Renal cortical epithelial cell (primary cell): ENCODE results near the gene TTC23L. TPM values are rescaled to one million over a fixed set of nuclear protein-coding genes. Genes with fewer than 3 reads are reported as not detected.

Experiments used
- DNase-seq: peaks from one replicate; pipeline ENCODE4 v3.0.0-alpha.2; 2011; ENCODE audit warnings: low read depth
- total RNA-seq: library from RNA; depleted of rRNA; stranded (reverse); fragments of >200 nt; gene quantifications from 2 replicates; pipeline ENCODE4 v1.2.3, GENCODE V29; 2014

TTC23L gene
- total RNA-seq, 1 donor from 2014 or later = 0.65 TPM

DNA sequence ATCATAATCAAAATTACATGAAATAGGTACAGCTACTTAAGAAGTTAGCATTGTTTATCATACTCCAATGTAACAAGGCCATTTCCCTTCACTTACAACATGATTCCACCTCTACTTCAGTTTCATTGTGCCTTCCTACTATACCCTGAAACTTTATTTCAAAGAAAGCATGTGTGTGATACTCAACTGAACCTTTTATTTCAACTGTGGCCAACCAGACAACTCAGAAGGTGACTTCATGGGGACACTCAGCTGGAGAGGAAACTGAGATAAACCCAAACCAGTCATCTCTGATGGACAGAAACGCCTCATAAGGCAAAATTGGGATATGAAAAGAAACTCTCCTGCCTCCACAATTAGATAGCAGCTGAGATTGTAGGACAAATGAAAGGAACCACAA, 5.9 kb upstream of the TTC23L start:
- DNase-seq = no peak

DNA sequence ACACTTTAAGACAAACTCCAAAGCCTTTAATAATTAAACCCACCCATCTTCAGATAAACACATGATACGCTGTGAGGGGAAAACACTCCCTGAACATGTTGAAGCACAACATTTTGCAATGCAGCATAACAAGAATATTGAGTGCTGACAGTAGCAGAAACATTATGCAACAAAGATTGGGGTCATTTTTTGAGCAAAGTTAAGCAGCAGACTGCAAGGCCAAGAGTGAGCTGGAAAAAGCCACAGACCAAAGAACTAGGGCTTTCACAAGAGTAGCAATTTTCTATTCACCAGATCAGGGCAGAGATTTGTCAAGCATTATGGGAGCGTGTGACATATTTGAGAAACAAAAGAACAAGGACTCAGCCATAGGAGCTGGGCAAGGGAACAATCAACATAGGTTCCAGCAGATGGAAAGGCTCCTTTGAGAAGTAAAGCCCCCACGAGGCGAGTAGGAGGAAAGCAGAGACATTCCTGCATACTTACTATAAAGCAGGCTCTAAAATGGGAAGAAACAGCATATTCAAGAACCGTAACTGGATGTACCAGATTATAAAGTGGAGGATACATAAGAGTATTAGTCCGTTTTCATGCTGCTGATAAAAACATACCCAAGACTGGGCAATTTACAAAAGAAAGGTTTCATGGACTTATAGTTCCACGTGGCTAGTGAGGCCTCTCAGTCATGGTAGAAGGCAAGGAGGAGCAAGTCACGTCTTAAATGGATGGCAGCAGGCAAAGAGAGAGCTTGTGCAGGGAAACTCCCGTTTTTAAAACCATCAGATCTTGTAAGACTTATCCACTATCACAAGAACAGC, 4.8 kb upstream of the TTC23L start:
- DNase-seq = peak; percentile 22

DNA sequence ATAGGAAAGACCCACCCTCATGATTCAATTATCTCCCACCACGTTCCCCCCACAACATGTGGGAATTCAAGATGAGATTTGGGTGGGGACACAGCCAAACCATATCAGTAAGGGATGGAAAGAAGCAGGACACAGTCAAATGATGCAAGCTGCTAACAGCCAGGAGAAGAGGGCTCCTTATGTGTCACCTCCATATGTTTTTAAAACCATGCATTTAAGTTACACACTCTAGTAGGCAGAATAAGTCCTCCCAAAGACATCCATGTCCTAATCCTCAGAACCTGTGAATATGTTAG, 4.2 kb upstream of the TTC23L start:
- no peak for DNase-seq

DNA sequence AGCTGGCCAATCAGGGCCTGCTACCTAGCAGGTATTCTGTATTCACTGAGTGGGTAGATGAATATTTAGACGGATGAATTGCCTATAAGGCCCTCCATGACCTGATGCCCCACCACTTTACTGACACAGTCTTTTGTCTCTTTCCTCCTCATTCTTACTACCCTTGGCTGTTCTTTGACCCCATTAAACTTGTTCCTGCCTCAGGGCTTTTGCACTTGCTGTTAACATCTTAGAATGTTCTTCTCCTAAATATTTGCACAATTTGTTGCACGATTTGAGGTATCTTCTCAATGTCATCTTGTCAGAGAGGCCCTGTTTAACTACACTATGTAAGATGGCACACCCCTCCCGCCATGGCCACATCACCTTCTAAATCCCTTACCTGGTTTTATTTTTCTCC, 3.3 kb upstream of the TTC23L start:
- DNase-seq = no peak

DNA sequence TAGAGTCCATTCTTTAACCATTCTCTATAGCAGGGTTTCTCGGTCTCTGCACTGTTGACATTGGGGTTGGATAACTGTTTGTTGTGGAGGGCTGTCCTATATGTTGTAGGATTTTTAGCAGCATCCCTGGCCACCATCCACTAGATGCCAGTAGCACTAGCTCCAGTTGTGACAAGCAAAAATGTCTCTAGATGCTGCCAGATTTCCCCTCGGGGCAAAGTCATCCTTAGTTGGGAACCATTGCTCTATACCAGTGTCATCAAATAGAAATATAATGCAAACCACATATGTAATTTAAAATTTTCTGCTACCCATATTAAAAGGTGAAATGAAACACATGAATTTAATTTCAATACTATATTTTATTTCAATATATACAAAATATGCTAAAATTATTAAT, 2.9 kb downstream of the TTC23L start:
- DNase-seq = no peak

DNA sequence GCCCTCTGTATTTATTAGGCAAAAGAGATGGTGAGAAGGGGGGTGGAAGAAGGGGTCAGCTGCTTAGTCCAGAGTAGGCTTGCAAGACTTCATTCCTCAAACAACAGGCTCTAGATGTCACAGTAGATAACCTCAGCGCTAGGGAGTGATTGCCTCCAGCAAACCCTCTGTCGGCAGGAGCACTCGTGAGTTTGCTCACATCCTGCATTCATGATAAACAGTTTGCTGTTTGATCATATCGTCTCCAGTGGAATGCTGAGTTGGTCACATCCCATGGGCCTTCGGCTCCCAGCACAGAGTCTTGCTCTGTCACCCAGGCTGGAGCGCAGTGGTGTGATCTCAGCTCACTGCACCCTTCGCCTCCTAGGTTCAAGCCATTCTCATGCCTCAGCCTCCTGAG, 3.6 kb downstream of the TTC23L start:
- no peak for DNase-seq

DNA sequence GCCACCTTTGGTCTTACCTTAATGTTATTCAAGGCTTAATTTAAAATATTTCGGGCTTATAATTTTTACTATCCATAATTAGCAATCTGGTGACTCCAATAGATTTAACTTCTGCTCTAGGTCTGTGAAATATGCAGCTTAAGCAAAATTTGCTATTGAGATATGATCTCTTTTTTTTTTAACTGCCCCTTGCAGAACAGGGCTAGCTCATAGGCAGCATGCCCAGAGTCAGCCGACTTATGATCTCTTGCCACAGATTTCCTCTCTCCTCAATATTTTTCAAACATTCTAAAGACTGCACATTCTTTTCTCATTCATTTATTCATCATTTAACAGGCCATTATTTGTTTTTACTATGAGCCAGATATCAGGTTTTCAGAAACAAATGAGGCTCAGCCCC, 4.5 kb downstream of the TTC23L start:
- no peak for DNase-seq

DNA sequence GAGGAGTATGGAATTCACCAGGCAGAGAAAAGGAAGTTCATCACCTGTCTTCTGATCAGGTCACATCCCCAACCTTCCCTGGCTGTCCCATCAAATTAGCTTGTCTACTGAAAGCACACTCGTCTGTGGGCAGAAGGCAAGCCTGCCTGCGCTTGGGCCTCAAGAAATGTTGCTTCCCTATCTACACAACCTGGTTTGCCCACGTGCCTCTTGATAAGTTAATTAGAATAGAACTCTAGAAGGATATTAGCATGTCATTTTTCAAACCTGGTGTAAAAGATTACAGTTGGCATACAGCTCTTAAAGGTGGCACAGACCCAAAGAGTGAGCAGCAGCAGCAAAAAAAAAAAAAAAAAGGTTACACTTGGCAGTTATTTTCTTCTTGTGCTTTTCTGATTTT, 5.1 kb downstream of the TTC23L start:
- no peak for DNase-seq

DNA sequence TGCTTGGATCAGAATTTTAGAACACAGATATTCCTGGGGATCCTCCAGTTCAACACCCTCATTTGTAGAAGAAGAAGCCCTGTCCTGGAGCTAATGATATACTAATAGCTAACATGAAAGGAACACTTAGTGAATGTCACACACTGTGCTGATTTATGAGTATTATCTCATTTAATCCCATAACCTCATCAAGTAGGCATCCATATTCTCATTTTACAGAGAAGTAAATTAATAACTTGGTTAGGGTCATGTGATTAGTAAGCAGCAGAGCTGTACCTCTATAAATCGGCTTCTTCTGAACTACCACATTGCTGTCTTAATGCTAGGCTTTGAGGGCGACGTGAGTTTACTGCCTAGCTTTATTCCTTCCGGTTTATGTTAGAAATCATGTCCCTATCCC, 6.0 kb downstream of the TTC23L start:
- DNase-seq = no peak

DNA sequence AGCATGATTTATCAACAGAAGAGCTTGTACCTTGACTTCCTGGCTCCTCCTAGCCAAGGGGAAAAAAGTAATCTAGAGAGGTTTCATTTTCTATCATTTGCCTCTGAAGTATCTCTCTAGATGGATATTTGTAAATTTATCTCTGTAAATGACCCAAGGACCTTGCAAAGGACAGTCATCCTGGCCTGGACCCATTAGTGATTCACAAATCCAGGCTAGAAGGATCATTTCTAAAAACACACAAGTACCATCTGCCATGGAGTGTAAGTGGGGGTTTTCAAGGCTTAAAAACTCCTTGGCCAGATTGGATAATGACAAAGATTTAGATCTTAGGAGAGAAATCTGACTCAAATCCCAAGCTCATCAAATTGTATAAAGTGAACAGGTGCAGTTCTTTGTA, 8.1 kb downstream of the TTC23L start:
- DNase-seq = no peak

DNA sequence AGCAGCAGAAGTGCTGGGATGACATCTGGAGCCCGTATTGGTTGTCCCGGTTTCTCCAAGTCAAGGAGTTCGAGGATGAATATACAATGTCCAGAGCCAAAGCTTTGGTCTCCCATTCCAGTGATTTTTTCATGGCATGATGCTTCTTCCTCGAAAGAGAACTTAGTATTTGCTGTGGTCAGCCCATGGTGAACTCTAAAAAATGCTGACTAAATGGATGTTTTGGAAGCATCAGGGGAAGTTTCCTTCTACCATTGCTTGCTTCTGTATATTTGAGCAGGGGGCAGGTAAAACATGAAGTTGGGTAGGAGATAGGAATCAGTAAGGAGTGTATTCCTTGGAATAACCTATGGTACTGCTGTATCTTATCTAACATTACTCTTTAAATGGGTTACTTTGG, 8.6 kb downstream of the TTC23L start:
- DNase-seq = no peak

DNA sequence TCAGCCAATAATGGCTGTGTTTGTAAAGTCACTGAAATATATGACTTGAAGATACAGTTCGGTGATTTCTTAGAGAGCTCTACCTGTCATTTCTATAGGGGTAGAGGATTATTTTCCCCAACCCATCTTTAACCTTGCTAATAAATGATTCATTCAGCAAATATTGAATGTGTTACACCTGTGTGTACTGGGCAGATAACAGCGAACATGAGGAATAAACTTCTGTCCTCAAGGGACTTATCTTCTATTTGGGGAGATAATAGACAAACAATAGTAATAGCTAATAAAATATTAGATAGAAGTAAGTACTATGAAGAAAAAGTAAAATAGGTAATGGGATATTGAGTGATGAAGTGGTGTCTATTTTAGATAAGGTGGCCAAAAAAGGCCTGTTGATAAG, 9.3 kb downstream of the TTC23L start:
- DNase-seq = no peak

DNA sequence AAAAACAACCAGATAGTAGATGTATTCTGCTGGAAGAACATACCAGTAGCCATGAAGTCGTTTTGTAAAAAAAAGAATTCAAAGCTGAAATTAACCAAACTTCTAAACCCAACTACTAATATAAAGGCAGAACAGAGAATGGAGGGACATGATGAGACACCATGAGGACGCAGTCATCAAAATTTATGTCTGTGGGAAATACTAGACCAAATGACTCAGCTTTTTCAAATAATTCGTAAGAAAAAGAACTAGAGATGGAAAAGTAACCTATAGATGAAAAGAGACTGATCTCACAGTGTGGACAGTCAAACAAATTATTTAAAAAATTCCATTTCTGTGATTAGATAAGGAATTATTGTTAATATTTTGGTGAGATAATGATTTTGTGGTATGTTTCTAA, 10.3 kb downstream of the TTC23L start:
- no peak for DNase-seq

DNA sequence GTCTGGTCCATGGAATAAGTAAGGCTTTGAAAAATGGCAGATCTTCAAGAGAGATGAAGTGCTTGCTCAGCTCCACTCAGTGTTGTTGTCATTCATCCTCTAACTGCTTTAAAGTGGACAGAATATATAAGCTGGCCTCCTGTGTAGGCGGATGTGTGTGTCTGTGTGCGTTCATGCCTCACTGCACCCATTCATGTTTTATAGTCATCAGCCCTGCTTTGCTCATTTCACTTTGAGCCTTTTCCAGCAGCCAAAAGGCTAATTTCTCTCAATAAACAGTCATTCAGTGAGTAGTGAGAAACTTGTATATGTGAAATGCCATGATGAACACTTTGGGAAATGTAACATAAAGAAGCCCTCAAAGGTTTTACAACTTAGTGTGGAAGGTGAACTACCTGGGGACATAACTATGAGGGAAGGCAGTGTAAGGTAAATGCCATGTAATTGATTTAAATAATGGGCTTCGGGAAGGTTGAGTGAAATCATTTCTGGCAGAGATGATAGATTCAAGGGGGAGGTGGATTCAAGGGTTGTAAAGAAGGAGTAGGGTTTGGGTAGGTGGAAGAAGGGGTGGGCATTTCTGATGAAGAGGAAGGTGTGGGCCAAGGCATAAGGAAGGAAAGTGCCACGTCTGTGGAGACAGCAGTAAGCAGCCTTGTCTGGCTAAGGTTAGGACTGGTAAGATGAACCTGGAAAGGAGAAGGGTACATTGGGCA, 15.7 kb downstream of the TTC23L start:
- peak; percentile 76 for DNase-seq

DNA sequence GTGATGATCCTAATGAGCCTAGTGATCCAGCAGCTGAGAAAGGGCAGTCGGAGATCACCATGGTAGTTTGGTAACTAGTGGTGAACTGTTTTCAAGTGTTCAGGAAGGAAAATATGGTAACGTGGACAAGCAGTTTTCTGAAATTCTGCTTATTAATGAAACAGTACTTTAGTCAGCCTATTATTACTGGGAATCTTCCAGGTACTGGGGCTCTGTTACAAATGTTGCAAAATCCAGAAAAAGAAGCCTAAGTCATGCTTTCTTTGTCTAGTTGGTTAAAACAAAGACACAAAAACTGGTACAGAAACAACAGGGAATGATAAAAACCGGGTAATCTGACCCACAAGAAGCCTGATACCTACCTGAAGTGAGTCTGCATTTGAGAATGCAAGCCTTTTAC, 18.2 kb downstream of the TTC23L start:
- DNase-seq = no peak

DNA sequence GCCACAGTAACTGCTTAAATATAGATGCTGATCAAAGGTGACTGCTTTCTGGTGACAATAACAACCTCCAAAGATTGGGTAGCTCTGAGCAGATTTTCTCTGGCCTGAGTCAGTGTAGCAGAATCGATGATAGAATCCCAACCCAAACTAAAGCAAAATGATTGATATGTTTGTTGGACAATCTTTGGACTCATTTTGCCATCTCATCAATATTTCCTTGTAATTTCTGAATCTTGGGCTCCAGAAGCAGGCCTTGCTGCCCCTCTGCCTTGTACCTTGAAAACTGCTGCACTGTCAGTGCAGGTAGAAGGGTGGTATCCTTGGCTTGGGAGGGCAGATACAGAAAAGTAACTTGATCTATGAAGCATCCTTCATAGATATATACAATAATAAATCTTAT, 18.9 kb downstream of the TTC23L start:
- DNase-seq = no peak

DNA sequence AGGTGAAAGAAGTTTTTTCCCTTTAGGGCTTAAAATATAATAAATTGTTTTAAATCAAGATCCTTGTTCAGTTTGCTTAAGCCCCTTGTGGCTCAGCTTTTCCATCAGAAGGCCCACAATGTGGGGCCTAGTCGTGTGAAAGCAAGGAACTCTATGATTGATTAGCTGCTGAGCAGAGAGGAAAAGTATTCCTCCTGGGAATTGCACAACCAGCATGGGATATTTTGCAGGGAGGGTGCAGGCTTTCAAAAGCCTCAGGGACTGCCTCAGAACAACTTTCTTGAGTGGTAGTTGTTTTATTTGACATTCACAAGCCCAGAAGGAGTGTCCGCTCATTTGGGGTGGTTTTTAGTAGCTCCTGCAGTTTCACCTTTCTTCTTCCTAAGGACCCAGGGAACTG, 19.8 kb downstream of the TTC23L start:
- DNase-seq = no peak

DNA sequence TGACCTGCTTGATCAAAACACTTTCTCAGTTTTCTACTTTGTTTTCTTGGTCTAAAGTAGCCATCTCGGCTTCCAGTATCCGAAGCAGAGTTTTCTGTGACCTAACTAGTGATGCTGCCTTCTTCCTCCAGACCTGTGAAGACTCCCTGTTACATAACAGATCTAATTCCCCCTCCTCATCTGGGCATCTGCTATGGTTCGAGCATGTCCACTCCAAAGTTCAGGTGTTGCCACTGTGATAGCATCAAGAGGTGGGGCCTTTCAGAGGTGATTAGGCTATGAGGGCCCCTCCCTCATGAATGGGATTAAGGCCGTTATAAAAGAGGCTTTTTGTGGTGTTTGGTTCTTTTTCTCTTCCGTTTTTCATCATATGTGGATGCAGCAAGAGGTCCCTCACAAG, 20.3 kb downstream of the TTC23L start:
- no peak for DNase-seq

DNA sequence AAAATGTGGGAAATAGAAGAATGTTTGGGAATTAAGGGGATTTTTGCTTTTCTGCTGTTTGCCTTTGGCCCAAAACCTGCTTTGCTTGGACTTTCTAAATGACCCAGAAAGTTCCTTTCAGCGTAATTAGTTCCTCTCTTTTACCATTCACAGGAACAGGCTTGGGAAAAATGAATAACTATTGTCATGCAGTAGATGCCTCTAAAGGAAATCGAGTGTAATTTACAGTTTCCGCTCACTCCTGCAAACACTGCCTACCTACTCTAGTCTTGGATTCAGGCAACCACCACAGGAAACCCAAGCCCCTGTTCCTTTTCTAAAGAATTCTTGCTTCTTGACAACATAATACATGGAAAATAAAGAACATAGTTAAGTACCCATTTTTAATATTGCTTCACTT, 25.0 kb downstream of the TTC23L start:
- DNase-seq = no peak

DNA sequence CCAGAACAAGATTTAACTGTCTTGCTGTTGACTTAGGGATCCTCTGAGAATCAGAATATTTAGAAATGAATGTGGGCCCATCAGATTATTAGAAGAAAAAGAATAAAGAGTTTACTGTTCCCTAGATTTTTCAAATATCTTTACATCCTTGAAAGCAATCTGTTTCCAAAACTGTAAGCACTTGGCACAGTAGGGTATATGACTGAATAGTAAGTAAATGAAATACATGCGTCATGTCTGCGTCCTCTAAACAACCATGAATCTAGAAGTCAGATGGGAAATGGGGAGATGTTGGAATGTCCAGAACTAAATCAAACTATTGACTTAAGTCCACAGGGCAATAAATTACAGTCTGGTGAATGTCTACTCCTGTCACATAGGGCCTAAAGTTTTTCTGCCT, 26.1 kb downstream of the TTC23L start:
- DNase-seq = no peak

DNA sequence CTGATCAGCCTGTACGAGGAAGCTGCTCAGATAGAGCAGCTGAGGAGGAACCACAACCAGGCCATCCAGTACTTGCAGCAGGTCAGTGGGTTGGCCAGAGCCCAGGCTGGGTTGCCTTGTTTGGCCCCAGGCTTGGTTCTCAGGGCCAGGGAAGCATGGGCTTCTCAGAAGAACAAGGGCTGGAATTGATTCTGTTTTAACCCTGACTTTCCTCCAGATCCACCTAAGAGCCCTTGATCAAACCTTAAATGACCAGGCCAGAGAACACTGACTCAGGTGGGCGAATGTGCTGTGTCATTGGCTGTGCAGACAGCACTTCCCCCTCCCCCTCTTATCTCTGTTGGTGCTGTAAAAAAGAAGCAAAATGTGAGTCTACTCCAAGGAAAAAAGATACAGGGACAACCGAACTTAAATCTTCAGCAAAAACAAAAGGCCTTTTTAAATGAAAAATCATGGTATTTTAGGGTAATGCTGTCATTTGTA, 28.1 kb downstream of the TTC23L start:
- peak; percentile 6 for DNase-seq

DNA sequence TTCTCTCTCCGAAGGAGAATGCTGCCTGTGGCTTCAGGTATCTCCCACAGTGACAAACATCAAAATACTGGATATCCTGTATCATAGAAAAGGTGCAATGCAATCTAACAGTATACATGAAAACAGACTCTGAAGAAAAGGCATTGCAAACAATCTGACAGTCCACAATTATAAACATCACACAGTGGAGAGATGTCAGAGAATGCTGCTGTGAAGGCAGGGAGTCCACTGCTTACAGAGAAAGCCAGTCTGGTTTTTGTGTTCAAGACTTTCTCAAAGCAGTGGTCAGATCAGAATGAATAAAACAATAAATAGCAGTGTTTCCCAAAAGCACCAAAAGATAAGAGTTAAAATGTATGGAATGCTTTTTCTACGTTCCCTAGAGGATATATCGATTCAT, 28.7 kb downstream of the TTC23L start:
- no peak for DNase-seq

DNA sequence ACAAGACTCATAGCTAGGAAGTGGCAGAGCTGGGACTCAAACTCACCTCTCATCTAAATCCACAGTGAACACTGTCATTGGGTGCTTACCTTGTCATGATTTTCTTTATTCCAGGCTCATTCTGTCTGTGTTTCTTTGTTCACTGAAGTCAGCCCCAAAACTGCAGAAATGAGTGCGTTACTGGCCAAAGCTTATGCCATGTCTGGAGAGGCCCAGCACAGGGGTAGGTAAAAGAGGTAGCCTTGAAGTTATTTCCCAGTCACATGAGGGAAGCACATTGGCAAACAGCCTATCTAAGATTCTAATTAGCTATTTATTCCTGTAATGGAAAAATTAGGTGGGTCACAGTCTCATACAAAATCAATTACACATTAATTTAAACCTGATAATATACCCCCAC, 29.8 kb downstream of the TTC23L start:
- DNase-seq = no peak

DNA sequence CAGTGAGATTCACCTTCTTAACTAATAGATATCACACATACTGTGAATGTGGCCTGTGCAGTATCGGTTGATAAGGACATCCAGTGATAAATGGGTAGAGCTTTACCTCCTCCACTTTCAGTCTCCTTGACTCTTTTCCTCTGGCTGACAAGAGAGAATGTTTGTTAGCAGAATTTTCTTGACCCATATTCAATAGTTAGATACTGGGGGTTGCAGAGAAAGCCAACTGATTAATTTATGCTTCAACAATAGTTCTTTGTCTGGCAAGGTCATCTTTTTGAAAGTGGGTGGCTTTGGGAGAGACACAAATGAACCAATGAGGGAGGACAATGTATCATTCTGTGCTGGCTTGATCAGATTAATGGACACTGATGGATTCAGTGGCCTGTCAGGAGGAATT, 30.3 kb downstream of the TTC23L start:
- DNase-seq = no peak
